ENCODE results near the gene GIGYF1.
"Not testable (repeated sequence)": the region's sequence is repeated elsewhere in the genome, so short reads cannot be mapped to it uniquely, and the experiment has no call there.

Gene GIGYF1

DNA sequence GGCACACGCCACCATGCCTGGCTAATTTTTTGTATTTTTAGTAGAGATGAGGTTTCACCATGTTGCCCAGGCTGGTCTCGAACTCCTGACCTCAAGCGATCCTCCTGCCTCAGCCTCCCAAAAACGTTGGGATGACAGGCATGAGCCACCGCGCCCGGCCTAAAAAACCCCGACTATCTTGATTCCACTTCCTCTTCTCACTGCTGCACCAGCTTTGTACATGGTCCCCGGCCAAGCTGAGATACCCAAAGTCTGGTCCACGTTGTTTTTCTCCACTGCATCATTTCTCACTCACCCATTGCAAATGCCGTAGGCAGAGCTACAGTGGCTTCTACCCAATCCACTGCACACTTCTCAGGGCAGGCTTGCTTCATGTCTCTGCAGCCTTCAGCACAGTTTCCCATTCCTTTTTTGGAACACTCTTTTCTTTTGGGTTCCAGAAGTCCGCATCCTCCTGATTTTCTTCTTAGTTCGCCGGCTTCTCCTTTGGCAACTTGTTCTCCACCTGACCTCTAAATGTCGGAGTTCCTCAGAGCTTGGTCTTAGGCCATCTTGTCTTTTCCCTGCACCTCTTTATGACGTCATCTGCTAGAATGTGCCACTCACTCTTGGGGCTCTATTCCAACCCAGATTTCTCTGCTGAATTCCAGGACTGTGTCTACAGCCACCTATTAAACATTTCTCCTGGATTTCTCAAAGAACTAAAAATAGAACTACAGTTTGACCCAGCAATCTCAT is 26.6 kb downstream of the GIGYF1 start:
- DNase-seq (ENCODE audit: low read depth), result peak; percentile 39
- H3K4me3 ChIP-seq (ENCODE audit: low read depth, low read length), result no peak overlapping the region
- TF ChIP-seq POLR2A (IDR thresholded peaks at IDR 0.05; ENCODE audit: extremely low read depth, insufficient read length), result no peak
- TF ChIP-seq, protein P1, sequence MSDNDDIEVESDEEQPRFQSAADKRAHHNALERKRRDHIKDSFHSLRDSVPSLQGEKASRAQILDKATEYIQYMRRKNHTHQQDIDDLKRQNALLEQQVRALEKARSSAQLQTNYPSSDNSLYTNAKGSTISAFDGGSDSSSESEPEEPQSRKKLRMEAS (IDR thresholded peaks at IDR 0.05; ENCODE audit: low read depth, low read length), result no peak
- no peak for TF ChIP-seq MYC (IDR thresholded peaks at IDR 0.05; ENCODE audit: low read depth, low read length)
- TF ChIP-seq, protein P2, sequence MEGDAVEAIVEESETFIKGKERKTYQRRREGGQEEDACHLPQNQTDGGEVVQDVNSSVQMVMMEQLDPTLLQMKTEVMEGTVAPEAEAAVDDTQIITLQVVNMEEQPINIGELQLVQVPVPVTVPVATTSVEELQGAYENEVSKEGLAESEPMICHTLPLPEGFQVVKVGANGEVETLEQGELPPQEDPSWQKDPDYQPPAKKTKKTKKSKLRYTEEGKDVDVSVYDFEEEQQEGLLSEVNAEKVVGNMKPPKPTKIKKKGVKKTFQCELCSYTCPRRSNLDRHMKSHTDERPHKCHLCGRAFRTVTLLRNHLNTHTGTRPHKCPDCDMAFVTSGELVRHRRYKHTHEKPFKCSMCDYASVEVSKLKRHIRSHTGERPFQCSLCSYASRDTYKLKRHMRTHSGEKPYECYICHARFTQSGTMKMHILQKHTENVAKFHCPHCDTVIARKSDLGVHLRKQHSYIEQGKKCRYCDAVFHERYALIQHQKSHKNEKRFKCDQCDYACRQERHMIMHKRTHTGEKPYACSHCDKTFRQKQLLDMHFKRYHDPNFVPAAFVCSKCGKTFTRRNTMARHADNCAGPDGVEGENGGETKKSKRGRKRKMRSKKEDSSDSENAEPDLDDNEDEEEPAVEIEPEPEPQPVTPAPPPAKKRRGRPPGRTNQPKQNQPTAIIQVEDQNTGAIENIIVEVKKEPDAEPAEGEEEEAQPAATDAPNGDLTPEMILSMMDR (IDR thresholded peaks at IDR 0.05; ENCODE audit: low read depth, low read length), result no peak

DNA sequence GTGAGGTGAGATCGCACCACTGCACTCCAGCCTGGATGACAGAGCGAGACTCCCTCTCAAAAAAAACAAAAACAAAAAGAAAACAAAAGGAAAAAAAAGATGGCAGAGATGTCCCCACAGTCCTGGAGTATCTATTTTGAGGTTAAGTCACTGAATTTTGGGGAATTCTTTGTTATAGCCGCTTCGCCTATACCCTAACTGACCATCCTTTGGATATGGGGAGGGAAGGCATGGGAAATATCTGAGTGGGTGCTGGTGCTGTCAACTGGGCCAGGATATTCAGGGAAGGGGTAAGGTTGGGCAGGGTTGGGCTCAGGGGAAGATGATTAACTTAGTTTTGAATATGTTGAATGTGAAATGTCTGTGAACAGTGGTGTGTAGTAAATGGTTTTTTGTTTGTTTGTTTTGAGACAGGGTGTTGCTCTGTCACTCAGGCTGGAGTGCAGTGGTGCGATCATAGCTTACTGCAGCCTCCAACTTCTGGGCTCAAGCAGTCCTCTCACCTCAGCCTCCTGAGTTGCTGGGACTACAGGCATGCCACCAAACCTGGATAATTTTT is 28.8 kb downstream of the GIGYF1 start:
- no peak for DNase-seq (ENCODE audit: low read depth)
- no peak for TF ChIP-seq MYC (IDR thresholded peaks at IDR 0.05; ENCODE audit: low read depth, low read length)
- TF ChIP-seq, protein P1 (IDR thresholded peaks at IDR 0.05; ENCODE audit: low read depth, low read length), result no peak
- TF ChIP-seq, protein P2 (IDR thresholded peaks at IDR 0.05; ENCODE audit: low read depth, low read length), result no peak
- no peak for TF ChIP-seq POLR2A (IDR thresholded peaks at IDR 0.05; ENCODE audit: extremely low read depth, insufficient read length)
- no peak overlapping the region for H3K4me3 ChIP-seq (ENCODE audit: low read depth, low read length)

DNA sequence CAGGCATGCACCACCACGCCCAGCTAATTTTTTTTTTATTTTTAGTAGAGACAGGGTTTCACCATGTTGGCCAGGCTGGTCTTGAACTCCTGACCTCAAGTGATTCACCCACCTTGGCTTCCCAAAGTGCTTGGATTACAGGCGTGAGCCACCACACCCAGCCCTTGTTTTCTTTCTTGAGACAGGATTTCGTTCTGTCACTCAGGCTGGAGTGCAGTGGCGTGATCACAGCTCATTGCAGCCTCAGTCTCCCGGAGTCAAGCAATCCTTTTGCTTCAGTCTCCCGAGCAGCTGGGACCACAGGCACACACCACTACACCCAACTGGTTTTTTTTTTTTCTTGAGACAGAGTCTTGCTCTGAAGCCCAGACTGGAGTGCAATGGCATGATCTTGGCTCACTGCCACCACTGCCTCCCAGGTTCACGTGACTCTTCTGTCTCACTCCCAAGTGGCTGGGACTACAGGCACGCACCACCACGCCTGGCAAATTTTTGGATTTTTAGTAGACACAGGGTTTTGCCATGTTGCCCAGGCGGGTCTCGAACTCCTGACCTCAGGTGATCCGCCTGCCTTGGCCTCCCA is 31.8 kb downstream of the GIGYF1 start:
- not testable (repeated sequence) for H3K4me3 ChIP-seq (ENCODE audit: low read depth, low read length); DNase-seq (ENCODE audit: low read depth)

DNA sequence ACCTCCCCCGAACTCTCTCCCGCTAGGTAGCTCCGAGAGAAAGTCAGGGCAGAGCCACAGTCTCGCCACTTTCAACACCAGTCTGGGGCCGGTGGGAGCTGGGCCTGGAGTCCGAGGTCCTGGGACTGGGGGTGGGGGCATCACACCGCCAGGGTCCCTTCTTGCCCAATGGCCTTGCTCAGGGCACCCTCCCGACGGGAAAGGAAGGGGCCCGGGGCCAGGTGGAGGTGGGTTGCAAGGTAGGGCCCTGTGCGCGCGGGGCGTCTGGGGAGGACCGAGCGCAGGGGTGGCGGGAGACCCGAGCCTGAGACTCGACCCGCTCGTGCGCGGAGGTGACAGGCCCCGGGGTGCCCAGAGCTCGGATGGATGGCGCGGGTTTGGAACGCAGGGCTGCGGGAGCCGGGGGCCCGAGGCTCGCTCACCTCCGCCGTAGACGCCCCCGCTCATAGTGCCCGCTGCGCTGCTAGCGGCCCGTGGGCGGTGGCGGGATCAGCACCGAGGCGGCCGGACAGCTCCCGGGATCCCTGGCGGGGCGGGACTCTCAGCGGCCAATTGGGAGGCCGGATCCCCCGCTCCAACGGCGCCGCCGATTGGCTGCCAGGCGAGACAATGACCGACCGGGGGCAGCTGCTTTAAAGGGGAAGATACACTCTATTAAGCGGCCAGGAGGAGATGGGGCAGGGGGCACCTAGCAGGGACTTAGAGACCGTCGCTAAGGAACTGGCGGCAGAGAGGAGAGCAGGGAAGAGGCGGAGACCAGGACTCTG is 38.0 kb downstream of the GIGYF1 start, which contains the start of gene ACTL6B:
Gene ACTL6B, minus strand, starts transcription at position 541 of the 767 bp plus-strand sequence. Its CDS starts 94 bp downstream, at position 447.
- DNase-seq (ENCODE audit: low read depth), result peak; percentile 62
- H3K4me3 ChIP-seq (ENCODE audit: low read depth, low read length), result no peak within 1 kb of the TSS
- no peak for TF ChIP-seq MYC (IDR thresholded peaks at IDR 0.05; ENCODE audit: low read depth, low read length)

DNA sequence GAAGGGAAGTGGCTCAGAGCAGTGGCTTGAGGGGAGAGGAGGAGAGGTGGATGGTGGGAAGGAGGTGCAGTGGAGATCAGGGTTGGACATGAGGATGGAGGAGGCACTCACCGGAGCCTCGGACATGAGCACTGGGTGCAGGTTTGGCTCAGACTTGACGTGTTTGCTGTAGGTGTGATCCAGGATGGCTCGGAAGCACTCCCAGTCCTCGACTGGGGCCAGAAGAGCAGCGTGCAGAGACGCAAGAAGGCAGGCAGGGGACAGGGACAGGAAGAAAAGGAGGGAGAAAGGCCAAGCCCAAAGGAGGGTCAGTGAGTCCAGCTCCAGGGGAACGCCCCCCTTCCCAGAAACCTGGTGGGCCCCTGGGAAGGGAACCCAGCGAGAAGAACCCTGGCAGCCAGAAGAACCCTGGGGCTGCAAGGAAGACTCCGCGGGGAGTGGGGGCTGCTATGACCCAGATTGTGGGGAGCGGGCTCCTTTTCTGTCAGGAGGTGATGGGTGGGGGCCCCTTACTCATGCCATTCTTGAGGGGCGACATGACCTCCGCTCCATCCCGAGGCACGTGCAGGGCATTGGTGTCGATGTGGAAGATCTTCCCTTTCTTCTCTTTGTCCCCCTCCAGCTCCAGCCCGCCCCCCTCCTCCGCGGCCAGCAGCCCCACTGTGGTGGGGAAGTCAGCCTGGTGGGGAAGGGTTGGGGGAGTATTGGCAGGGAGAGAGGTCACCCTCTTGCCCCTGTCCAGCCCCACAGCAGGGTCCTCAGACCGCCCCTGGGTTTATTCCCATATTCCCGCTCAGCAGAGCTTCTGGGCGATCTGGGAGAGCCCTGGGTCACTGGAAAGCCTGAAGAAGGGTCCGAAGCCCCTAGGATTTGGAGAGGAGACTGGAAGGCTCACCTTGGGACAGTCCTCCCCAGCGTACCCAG is 38.9 kb downstream of the GIGYF1 start:
- no peak for TF ChIP-seq POLR2A (IDR thresholded peaks at IDR 0.05; ENCODE audit: extremely low read depth, insufficient read length)
- TF ChIP-seq, protein P2 (IDR thresholded peaks at IDR 0.05; ENCODE audit: low read depth, low read length), result no peak
- TF ChIP-seq MYC (IDR thresholded peaks at IDR 0.05; ENCODE audit: low read depth, low read length), result no peak
- TF ChIP-seq, protein P1 (IDR thresholded peaks at IDR 0.05; ENCODE audit: low read depth, low read length), result no peak
- no peak for DNase-seq (ENCODE audit: low read depth)
- H3K4me3 ChIP-seq (ENCODE audit: low read depth, low read length), result no peak overlapping the region

DNA sequence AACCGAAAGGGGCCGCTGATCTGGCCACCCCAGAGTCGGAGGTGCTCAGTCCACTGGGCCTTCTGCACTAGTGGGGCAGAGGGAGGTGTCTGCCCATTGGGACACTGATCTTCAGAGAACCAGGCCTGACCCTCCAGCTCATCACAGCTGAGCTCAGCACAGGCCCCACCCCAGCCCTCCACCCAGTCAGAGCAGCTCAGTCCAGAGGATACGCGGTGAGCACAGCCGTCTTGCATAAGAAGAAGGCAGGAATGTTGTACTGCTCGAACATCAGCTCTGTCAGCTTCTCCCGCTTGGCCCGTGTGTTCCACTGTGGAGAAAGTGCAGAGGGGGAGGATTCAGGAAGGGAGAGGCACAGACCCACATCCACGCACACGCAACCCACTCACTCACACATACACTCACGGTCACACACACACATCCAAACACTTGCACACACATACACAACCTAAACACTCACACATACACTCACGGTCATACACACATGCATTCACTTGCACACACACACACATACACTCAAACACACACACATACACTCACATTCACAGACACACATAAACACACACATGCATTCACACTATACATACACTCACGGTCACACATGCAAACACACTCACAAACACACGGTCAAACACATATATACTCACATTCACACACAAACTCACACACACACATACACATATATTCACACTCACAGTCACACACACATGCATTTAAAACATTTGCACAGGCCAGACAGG is 44.1 kb downstream of the GIGYF1 start:
- no peak for DNase-seq (ENCODE audit: low read depth)
- H3K4me3 ChIP-seq (ENCODE audit: low read depth, low read length), result no peak overlapping the region
- TF ChIP-seq, protein P1 (IDR thresholded peaks at IDR 0.05; ENCODE audit: low read depth, low read length), result no peak
- TF ChIP-seq, protein P2 (IDR thresholded peaks at IDR 0.05; ENCODE audit: low read depth, low read length), result no peak
- TF ChIP-seq MYC (IDR thresholded peaks at IDR 0.05; ENCODE audit: low read depth, low read length), result no peak
